Adrenal gland (tissue), 5 donors: ENCODE data around the gene GCNT3.

Experiments used
- CTCF ChIP-seq, 6 experiments: fragments of 450-650 bp in 4 of 6; fragments of 200-600 bp in 2 of 6; sonication (generic) in 1 of 6; IDR thresholded peaks; 1 replicate in 5 of 6; 2 replicates in 1 of 6; pipeline versions ENCODE4 v1.5.1 to v1.8.0; 2016 to 2021; ENCODE audit warnings: antibody characterized with exemption in 6 of 6, mild to moderate bottlenecking in 2 of 6, moderate library complexity in 1 of 6
- POLR2A ChIP-seq, 2 donors: fragments of 450-650 bp; IDR thresholded peaks; one replicate each; pipeline ENCODE4 v1.6.1; 2017; ENCODE audit warnings: antibody characterized with exemption in 2 of 2, mild to moderate bottlenecking in 2 of 2, moderate library complexity in 1 of 2
- donor health status: DM: no; HTN: no; CAD: no.

GRCh38 chr15:59636184-59636583, 24.6 kb downstream of the GCNT3 start:
- no peak for TF ChIP-seq CTCF (IDR thresholded peaks at IDR 0.05)
- TF ChIP-seq POLR2A (IDR thresholded peaks at IDR 0.05) = no peak
